ENCODE measurements around the gene TPI1. TPM values are rescaled to one million over a fixed set of nuclear protein-coding genes. Genes with fewer than 3 reads are reported as not detected.
"Not testable (repeated sequence)": the region's sequence is repeated elsewhere in the genome, so short reads cannot be mapped to it uniquely, and the experiment has no call there.

Gene TPI1
- total RNA-seq, 4 donors from 2014 or later: 189 to 346 (median 282) TPM

GRCh38 chr12:6903722-6904121 is 36.4 kb downstream of the TPI1 start:
- no peak overlapping the region for H3K4me3 ChIP-seq
- no peak for TF ChIP-seq POLR2A (IDR thresholded peaks at IDR 0.05)
- TF ChIP-seq EP300 (IDR thresholded peaks at IDR 0.05): no peak
- no peak for TF ChIP-seq CTCF (IDR thresholded peaks at IDR 0.05)
- no peaks in the 10 kb centered on the region for H3K9me3 ChIP-seq
- H3K4me1 ChIP-seq: peaks cover 0 to 30% (median 16%) of the 10 kb centered on the region in 4 donors
- no peaks in the 10 kb centered on the region for H3K27me3 ChIP-seq
- peak overlapping the region in 2 of 4 donors; percentile 88 to 95 for H3K27ac ChIP-seq
- WGBS, 2 donors: 64 to 74% methylated on average over 1 of the region's 1 CpG
- peaks cover 0 to 21% (median 5%) of the 10 kb centered on the region in 3 donors for H3K36me3 ChIP-seq
- no peak for DNase-seq (ENCODE audit: low spot score in 2 of 2)

- Histone ChIP-seq H3K36me3 (peaks cover 0 to 21% (median 5%) of the 10 kb centered on the region in 3 donors), H3K4me3 (peak within 1 kb of the TSS; percentile 54 to 79 (median 58)), H3K27ac (peak within 1 kb of the TSS; percentile 68 to 95 (median 79)), H3K4me1 (peaks cover 0 to 25% (median 12%) of the 10 kb centered on the region in 4 donors), H3K27me3 (no peaks in the 10 kb centered on the region), H3K9me3 (no peaks in the 10 kb centered on the region)
- peak; percentile 96 to 99 for DNase-seq (ENCODE audit: low spot score in 2 of 2)
- WGBS, 2 donors: 4 to 5% methylated on average over 34 of the region's 34 CpGs
- TF ChIP-seq EP300 (IDR thresholded peaks at IDR 0.05) (peak; percentile 90 to 91), CTCF (IDR thresholded peaks at IDR 0.05) (peak in 1 of 5 experiments; percentile 61), POLR2A (IDR thresholded peaks at IDR 0.05) (peak in 1 of 2 donors; percentile 77)
These were observed 37.2 kb downstream of the TPI1 start, which contains the start of gene LRRC23 for GRCh38 chr12:6904280-6905276. Gene LRRC23 (plus strand): TSS chr12:6904822. CDS start chr12:6905634, 812 bp downstream.

- DNase-seq (ENCODE audit: low spot score in 2 of 2): no peak
- no peak for TF ChIP-seq POLR2A (IDR thresholded peaks at IDR 0.05)
- no peak for TF ChIP-seq CTCF (IDR thresholded peaks at IDR 0.05)
- no peak for TF ChIP-seq EP300 (IDR thresholded peaks at IDR 0.05)
- 56 to 58% methylated on average over 5 of the region's 5 CpGs for WGBS, 2 donors
These were observed 38.2 kb downstream of the TPI1 start for GRCh38 chr12:6905414-6906040.

GRCh38 chr12:6908141-6908540 is 40.8 kb downstream of the TPI1 start:
- not testable (repeated sequence) for H3K9me3 ChIP-seq; DNase-seq (ENCODE audit: low spot score in 2 of 2); H3K27ac ChIP-seq; H3K4me3 ChIP-seq; H3K27me3 ChIP-seq
- H3K4me1 ChIP-seq: peaks cover 0 to 15% (median 9%) of the 10 kb centered on the region in 4 donors
- WGBS, 2 donors: 97 to 98% methylated on average over 11 of the region's 11 CpGs
- H3K36me3 ChIP-seq: peaks cover 0 to 21% (median 5%) of the 10 kb centered on the region in 3 donors

More at GRCh38 chr12:6905414-6906040, 38.2 kb downstream of the TPI1 start:
- Histone ChIP-seq H3K27ac (peak overlapping the region; percentile 68 to 95 (median 79)), H3K27me3 (no peaks in the 10 kb centered on the region), H3K36me3 (peaks cover 0 to 21% (median 5%) of the 10 kb centered on the region in 3 donors), H3K9me3 (no peaks in the 10 kb centered on the region), H3K4me1 (peaks cover 0 to 15% (median 9%) of the 10 kb centered on the region in 4 donors), H3K4me3 (peak overlapping the region in 3 of 4 donors; percentile 55 to 79 (median 60))

GRCh38 chr12:6909421-6910145 is 42.3 kb downstream of the TPI1 start:
- H3K9me3 ChIP-seq: no peaks in the 10 kb centered on the region
- H3K36me3 ChIP-seq: peaks cover 0 to 21% (median 5%) of the 10 kb centered on the region in 3 donors
- H3K27ac ChIP-seq: no peak overlapping the region
- WGBS, 2 donors: 81 to 85% methylated on average over 4 of the region's 4 CpGs
- no peak for DNase-seq (ENCODE audit: low spot score in 2 of 2)
- no peak overlapping the region for H3K4me3 ChIP-seq
- H3K4me1 ChIP-seq: peaks cover 0 to 17% (median 9%) of the 10 kb centered on the region in 4 donors
- TF ChIP-seq POLR2A (IDR thresholded peaks at IDR 0.05) (no peak), EP300 (IDR thresholded peaks at IDR 0.05) (no peak), CTCF (IDR thresholded peaks at IDR 0.05) (no peak)
- no peaks in the 10 kb centered on the region for H3K27me3 ChIP-seq
